HL-60 (cell line): ENCODE measurements around the gene PRKCE.
A peak's percentile ranks its signal among the peaks of the same experiment; 100 is the strongest.

ENCODE experiments used
- CTCF ChIP-seq: IDR thresholded peaks from one replicate; pipeline ENCODE4 v1.5.1; 2011; ENCODE audit warnings: low read length, control low read depth, inconsistent platforms; ENCODE audit not compliant: insufficient read depth
- GABPA ChIP-seq: IDR thresholded peaks from 2 replicates; pipeline ENCODE4 v1.6.1; 2012; ENCODE audit warnings: low read depth
- POLR2AphosphoS5 ChIP-seq: IDR thresholded peaks from 2 replicates; pipeline ENCODE4 v1.6.1; 2012; ENCODE audit warnings: low read depth
- REST ChIP-seq: IDR thresholded peaks from 2 replicates; pipeline ENCODE4 v1.6.1; 2012; ENCODE audit warnings: low read depth; ENCODE audit not compliant: insufficient replicate concordance
- SPI1 ChIP-seq: IDR thresholded peaks from 2 replicates; pipeline ENCODE4 v1.6.1; 2012; ENCODE audit warnings: low read depth, mild to moderate bottlenecking, borderline replicate concordance

- TF ChIP-seq CTCF (no peak), REST (no peak), POLR2AphosphoS5 (no peak), SPI1 (peak; percentile 21; the same call in 1 of the 2 replicates), GABPA (no peak)
Measured at GRCh38 chr2:45652090-45653031, 886 bp downstream of the PRKCE start.
